Activated CD8-positive, alpha-beta memory T cell treated with anti-CD3 and anti-CD28 coated beads for 24 hours (primary cell): ENCODE measurements around the gene METTL25B.

Source experiments
- DNase-seq: peaks from one replicate; pipeline ENCODE4 v3.0.0-alpha.2; 2020

Gene METTL25B

GRCh38 chr1:156773607-156774006, 45.3 kb downstream of the METTL25B start:
- no peak for DNase-seq

DNA sequence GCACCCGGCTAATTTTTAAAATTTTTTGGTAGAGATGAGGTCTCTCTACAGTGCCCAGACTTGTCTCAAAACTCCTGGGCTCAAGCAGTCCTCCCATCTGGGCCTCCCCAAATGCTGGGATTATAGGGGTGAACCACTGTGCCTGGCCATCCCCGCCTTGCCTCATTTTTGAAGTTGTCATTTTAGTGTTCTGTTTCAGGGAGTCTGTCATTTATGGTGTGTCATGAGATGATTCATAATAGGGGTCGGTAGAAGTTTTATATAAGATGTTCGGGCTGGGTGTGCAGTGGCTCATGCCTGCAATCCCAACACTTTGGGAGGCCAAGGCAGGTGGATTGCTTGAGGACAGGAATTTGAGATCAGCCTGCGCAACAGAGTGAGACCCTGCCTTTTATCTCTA, 47.5 kb downstream of the METTL25B start:
- no peak for DNase-seq

GRCh38 chr1:156776942-156777341, 48.7 kb downstream of the METTL25B start:
- no peak for DNase-seq

- no peak for DNase-seq
Measured at GRCh38 chr1:156777573-156777972, 49.3 kb downstream of the METTL25B start.

GRCh38 chr1:156781585-156782186, 53.4 kb downstream of the METTL25B start:
- DNase-seq, result no peak

DNA sequence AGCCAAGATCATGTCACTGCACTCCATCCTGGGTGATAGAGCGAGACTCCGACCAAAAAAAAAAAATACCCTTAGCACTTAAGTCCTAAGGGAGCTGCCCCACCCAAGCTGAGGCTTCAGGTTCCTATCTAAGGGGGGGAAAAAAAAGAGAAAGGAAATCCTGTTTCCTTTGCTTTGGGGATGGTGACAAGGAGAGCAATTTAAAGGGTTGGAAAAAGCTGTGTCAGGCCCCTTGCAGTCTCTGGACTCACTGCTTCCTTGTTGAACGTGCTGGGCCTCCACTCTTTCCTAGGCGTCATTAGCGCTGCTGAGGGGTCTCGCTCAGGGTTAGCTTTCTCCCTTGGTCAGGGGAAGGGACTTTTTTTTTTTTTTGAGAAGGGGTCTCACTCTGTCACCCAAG, 57.2 kb downstream of the METTL25B start:
- DNase-seq, result no peak
